Fibroblast of lung (primary cell): ENCODE results near the gene MEF2D.

Experiments
- CTCF ChIP-seq, 2 donors: IDR thresholded peaks in 1 of 2; conservative IDR thresholded peaks in 1 of 2; 1 replicate in 1 of 2; 2 replicates in 1 of 2; pipeline ENCODE4 v1.5.1; 2011 to 2012; ENCODE audit warnings: low read length in 2 of 2, control low read depth in 1 of 2, inconsistent platforms in 1 of 2, low read depth in 1 of 2, mild to moderate bottlenecking in 1 of 2
- EZH2 ChIP-seq: IDR thresholded peaks from 2 replicates; pipeline ENCODE4 v1.5.1; 2012; ENCODE audit warnings: low read length, control low read depth, mild to moderate bottlenecking; ENCODE audit errors: missing control alignments

GRCh38 chr1:156486421-156487344 lies 13.9 kb downstream of the MEF2D start:
- TF ChIP-seq CTCF (conservative IDR thresholded peaks at IDR 0.05 in 1 of 2, IDR thresholded peaks at IDR 0.05 in 1 of 2; ENCODE audit: low read depth in 1 of 2, low read length in 2 of 2) (no peak), EZH2 (no peak)
